ENCODE measurements around the gene PON2.

- TF ChIP-seq CTCF (IDR thresholded peaks at IDR 0.05) (no peak), YY1 (IDR thresholded peaks at IDR 0.05; ENCODE audit: low read depth) (no peak), POLR2AphosphoS5 (IDR thresholded peaks at IDR 0.05; ENCODE audit: low read depth, low read length) (no peak), EZH2phosphoT487 (IDR thresholded peaks at IDR 0.05; ENCODE audit: borderline replicate concordance, low read depth) (no peak), TAF1 (IDR thresholded peaks at IDR 0.05; ENCODE audit: borderline replicate concordance, low read depth, low read length) (no peak), TCF12 (IDR thresholded peaks at IDR 0.05) (no peak), NRF1 (IDR thresholded peaks at IDR 0.05; ENCODE audit: low read depth, low read length) (no peak)
- TF ChIP-seq, protein P1, sequence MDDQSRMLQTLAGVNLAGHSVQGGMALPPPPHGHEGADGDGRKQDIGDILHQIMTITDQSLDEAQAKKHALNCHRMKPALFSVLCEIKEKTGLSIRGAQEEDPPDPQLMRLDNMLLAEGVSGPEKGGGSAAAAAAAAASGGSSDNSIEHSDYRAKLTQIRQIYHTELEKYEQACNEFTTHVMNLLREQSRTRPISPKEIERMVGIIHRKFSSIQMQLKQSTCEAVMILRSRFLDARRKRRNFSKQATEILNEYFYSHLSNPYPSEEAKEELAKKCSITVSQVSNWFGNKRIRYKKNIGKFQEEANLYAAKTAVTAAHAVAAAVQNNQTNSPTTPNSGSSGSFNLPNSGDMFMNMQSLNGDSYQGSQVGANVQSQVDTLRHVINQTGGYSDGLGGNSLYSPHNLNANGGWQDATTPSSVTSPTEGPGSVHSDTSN (IDR thresholded peaks at IDR 0.05): no peak
- TF ChIP-seq, protein P2, sequence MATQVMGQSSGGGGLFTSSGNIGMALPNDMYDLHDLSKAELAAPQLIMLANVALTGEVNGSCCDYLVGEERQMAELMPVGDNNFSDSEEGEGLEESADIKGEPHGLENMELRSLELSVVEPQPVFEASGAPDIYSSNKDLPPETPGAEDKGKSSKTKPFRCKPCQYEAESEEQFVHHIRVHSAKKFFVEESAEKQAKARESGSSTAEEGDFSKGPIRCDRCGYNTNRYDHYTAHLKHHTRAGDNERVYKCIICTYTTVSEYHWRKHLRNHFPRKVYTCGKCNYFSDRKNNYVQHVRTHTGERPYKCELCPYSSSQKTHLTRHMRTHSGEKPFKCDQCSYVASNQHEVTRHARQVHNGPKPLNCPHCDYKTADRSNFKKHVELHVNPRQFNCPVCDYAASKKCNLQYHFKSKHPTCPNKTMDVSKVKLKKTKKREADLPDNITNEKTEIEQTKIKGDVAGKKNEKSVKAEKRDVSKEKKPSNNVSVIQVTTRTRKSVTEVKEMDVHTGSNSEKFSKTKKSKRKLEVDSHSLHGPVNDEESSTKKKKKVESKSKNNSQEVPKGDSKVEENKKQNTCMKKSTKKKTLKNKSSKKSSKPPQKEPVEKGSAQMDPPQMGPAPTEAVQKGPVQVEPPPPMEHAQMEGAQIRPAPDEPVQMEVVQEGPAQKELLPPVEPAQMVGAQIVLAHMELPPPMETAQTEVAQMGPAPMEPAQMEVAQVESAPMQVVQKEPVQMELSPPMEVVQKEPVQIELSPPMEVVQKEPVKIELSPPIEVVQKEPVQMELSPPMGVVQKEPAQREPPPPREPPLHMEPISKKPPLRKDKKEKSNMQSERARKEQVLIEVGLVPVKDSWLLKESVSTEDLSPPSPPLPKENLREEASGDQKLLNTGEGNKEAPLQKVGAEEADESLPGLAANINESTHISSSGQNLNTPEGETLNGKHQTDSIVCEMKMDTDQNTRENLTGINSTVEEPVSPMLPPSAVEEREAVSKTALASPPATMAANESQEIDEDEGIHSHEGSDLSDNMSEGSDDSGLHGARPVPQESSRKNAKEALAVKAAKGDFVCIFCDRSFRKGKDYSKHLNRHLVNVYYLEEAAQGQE (IDR thresholded peaks at IDR 0.05; ENCODE audit: low read depth, low read length): no peak
These were observed 6.4 kb upstream of the PON2 start for GRCh38 chr7:95441042-95441823.
